ENCODE data around the gene MTA3.

DNA sequence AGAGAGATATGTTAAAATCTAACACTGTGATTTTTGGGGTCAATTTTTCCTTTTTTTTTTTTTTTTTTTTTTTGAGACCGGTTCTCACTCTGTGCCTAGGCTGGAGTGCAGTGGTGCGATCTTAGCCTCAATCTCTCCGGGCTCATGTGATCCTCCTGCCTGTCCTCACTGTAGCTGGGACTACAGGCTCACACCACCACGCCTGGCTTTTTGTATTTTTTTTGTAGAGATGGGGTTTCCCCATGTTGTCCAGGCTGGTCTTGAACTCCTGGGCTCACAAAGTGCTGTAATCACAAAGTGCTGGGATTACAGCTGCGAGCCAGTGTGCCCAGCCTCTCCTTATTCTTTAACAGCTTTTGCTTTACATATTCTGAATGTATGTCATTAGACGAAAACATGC is 226.8 kb downstream of the MTA3 start:
- TF ChIP-seq CTCF (IDR thresholded peaks at IDR 0.05; ENCODE audit: low read depth, low read length) (no peak), EZH2phosphoT487 (IDR thresholded peaks at IDR 0.05; ENCODE audit: low read depth) (no peak)
